NOMO-1 (cell line): Measurements from ENCODE around the gene HDHD3.

Source experiments
- DNase-seq, 2 experiments: peaks; one replicate each; lab custom pipeline; 2025; ENCODE audit not compliant: unreplicated experiment in 2 of 2; lab: John Stamatoyannopoulos, UW

Gene HDHD3

GRCh38 chr9:113368348-113368981 is 8.3 kb downstream of the HDHD3 start:
- no peak for DNase-seq

GRCh38 chr9:113365652-113366051 is 11.1 kb downstream of the HDHD3 start:
- peak; percentile 13 to 30 for DNase-seq

GRCh38 chr9:113364951-113365350 is 11.8 kb downstream of the HDHD3 start:
- no peak for DNase-seq

GRCh38 chr9:113363336-113363735 is 13.4 kb downstream of the HDHD3 start:
- no peak for DNase-seq

- DNase-seq: no peak
Observed at GRCh38 chr9:113361304-113362018, 15.3 kb downstream of the HDHD3 start.

GRCh38 chr9:113360242-113360842 is 16.4 kb downstream of the HDHD3 start:
- no peak for DNase-seq

- no peak for DNase-seq
Observed at GRCh38 chr9:113359385-113359784, 17.4 kb downstream of the HDHD3 start.

- DNase-seq: no peak
Observed at GRCh38 chr9:113356686-113357292, 20.0 kb downstream of the HDHD3 start.

GRCh38 chr9:113355040-113355596 is 21.7 kb downstream of the HDHD3 start:
- no peak for DNase-seq

- DNase-seq: peak in 1 of 2 experiments; percentile 7
Observed at GRCh38 chr9:113352411-113352810, 24.4 kb downstream of the HDHD3 start.

GRCh38 chr9:113352006-113352405 is 24.8 kb downstream of the HDHD3 start:
- DNase-seq: no peak

GRCh38 chr9:113350937-113351336 is 25.8 kb downstream of the HDHD3 start:
- peak; percentile 63 to 78 for DNase-seq

GRCh38 chr9:113350107-113350661 is 26.6 kb downstream of the HDHD3 start:
- no peak for DNase-seq

GRCh38 chr9:113349445-113350094 is 27.2 kb downstream of the HDHD3 start, which contains the start of gene BSPRY:
TSS of gene BSPRY (plus strand) at chr9:113349541. CDS start at chr9:113349580, 39 bp downstream.
- peak; percentile 33 to 56 for DNase-seq

- peak in 1 of 2 experiments; percentile 13 for DNase-seq
Observed at GRCh38 chr9:113349066-113349444, 27.7 kb downstream of the HDHD3 start.

GRCh38 chr9:113348437-113348836 is 28.3 kb downstream of the HDHD3 start:
- no peak for DNase-seq

GRCh38 chr9:113345671-113346070 is 31.1 kb downstream of the HDHD3 start:
- no peak for DNase-seq

GRCh38 chr9:113345190-113345589 is 31.6 kb downstream of the HDHD3 start:
- no peak for DNase-seq

GRCh38 chr9:113343732-113344231 is 33.0 kb downstream of the HDHD3 start:
- no peak for DNase-seq
